Stimulated activated CD4-positive, alpha-beta T cell treated with anti-CD3 and anti-CD28 coated beads, Interleukin-4, amount 100 ng/mL, for 1 hour (primary cell): ENCODE results near the gene GYPC.
"Not testable (repeated sequence)": the region's sequence is repeated elsewhere in the genome, so short reads cannot be mapped to it uniquely, and the experiment has no call there.

Experiments used
- DNase-seq: peaks from one replicate; pipeline ENCODE4 v3.0.0-alpha.2; 2020

Gene GYPC, protein sequence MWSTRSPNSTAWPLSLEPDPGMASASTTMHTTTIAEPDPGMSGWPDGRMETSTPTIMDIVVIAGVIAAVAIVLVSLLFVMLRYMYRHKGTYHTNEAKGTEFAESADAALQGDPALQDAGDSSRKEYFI

GRCh38 chr2:126655500-126656430 lies at the start of gene GYPC:
GYPC (plus strand) TSS chr2:126656158; CDS start chr2:126656264, 106 bp downstream.
- peak; percentile 58 for DNase-seq

- no peak for DNase-seq
These were observed 41.3 kb upstream of the GYPC start for GRCh38 chr2:126614524-126615227.

DNA sequence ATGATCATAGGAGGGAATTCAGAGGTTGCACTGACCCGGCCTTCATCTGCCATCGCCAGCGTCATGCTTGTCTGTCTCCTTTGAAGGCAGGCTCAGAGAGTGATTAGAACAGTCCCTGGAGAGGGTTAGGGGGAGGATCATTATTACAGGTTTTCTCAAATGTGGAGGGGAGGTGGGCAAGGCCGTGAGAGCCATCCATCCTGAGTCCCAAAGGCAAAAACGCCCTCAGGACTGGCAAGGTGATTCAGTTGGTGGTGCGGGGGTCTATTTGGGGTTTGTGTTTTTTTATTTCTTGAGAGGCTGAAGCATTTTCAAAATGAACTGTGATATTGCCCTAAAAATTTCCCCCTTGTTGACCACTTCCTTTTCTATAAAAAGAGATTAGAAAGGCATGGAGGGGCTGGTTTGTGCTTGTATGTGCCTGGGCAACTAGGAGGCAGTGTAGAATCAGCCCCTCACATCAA lies 39.3 kb upstream of the GYPC start:
- no peak for DNase-seq

GRCh38 chr2:126620302-126620701 lies 35.7 kb upstream of the GYPC start:
- DNase-seq: no peak

DNA sequence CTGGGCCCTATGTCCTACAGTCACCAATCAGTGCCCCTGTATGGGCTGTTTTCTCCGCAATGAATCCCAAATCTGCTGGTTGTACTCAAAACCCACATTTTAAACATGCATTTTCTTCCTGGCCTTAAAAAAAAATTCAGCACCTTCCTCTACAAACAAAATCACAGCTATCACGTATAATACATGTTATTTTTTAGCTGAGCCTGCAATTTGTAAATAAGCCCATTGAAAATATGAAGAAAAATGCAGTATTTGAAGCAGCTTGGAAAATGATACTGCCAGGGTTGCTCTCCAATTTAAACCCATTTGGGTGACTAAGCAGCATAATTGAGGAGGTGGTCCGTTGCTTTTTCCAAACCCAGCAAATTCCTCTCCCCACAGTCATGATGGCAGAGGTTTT lies 33.0 kb upstream of the GYPC start:
- DNase-seq: no peak

DNA sequence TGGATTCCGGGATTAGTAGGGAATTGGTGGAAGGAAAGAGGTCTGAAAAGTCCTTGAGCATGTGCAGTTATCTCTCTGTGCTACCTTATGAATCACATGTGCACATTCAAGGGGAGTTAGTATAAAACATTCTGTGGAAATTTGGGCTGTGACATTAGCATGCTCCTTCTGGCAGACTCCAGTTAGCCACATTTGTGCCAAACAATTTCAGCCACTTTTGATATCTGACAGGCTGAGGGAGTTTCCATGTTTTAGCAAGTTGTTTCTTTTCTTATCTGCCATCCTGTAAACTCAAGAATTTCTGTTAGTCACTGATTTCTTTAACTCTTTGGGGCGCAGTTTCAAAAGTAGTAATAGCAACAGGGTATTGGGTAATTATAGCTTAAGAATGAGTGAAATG lies 28.3 kb upstream of the GYPC start:
- no peak for DNase-seq

DNA sequence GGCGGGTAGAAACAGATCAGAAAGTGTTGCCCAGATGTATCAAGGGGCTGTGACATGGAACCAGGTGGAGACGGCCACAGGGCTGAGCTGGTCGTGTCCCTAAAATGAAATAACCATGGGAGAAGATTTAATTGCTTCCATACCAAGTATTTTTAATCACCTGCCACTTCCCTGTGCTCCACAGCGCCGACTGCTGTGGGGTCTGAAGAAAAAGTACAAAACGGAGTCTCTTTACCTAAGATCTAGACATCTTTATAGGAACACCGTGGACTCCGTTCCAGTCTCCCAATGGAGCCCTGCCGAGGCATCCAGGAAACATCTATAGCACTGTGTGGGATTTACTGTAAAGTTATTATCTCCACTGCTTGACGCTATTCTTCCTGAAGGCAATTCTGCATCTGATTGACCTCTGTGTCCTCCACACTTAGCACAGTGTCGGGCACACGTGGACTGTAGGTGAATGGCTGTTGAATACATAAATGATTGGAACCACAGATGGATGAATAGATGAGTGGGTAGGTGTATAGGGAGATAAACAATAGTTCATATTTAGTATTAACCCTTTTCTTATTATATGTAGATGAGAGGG lies 21.6 kb upstream of the GYPC start:
- peak; percentile 33 for DNase-seq

- DNase-seq: no peak
These were observed 20.7 kb upstream of the GYPC start for GRCh38 chr2:126635281-126635680.

DNA sequence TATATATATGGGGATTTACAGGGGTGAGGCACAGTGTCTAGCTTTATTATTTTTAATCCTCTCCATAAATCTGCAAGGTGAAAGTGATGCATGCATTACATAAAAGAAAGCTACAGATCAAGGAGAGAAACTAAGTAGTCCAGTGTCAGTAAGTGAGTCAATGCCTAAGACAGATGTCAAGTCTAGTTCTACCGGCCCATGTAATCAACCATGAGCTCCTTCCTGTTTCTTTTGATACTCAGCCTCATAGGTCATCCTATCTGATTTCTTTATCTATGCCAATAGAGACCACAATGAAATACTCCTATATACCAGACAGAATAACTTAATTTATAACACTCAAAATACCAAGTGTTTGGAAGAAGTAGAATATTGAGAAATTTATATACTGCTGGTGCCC lies 20.2 kb upstream of the GYPC start:
- DNase-seq: no peak

- no peak for DNase-seq
These were observed 18.6 kb upstream of the GYPC start for GRCh38 chr2:126637386-126637785.

GRCh38 chr2:126638746-126639145 lies 17.2 kb upstream of the GYPC start:
- no peak for DNase-seq

DNA sequence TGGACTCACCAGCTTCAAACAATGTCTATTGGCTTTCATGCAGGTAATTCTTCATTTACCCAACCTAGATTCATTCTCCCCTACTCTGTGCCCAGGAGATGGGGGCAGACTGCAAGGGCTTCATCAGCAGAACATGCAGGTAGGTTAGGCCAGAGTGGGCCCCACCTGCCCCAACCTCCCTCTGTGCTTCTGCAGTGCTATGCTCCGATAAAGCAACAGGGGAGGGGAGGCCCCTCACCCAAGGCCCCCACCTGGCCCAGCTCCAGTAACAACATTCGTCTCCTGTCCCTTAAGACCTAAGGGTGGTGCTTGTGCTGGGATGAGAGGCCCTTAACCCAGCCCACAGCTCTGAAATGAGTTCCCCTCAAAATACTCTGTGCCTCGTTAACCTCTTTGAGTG lies 16.7 kb upstream of the GYPC start:
- no peak for DNase-seq

- DNase-seq: not testable (repeated sequence)
These were observed 14.7 kb upstream of the GYPC start for GRCh38 chr2:126641294-126641693.

DNA sequence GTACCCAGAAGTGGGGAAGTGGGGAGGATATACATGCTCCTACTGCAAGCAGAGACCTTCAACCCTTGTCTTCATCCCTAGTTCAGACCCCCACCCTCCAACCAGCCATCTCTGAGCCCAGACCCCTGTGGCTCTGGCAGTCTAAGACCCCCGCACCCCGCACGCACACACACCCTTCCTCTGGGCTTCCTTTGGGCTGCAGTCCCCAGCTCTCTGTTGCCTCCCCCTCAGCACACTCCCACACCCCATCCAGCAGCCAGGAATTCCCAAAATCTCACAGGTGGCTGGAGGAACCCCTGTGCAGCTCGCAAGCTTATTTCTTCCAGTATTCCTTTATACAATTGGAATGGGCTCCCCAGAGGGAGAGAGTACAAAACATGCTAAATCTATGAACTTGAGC lies 13.9 kb upstream of the GYPC start:
- DNase-seq: no peak

- no peak for DNase-seq
These were observed 12.5 kb upstream of the GYPC start for GRCh38 chr2:126643431-126643830.

DNA sequence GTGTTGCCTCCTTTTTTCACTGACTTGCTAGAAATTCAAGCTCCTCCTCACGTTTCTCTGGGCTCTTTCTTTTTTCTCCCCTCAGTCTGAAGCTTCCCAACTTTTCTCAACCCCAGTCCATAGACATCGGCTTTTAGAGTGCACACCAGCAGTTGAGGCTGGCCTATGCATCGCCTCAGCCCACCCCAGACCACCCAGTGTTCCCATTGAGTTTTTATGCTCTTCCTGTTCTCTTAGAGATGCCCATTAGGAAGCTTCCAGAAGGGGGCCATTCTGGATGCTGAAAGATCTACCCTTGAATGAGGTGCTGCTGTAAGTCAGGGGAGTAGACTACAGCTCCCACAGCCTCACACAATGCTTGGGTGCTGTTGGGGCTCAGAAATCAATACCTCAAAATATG lies 12.0 kb upstream of the GYPC start:
- DNase-seq: no peak

GRCh38 chr2:126644630-126645191 lies 11.2 kb upstream of the GYPC start:
- DNase-seq: no peak

- no peak for DNase-seq
These were observed 10.7 kb upstream of the GYPC start for GRCh38 chr2:126645211-126645618.

- no peak for DNase-seq
These were observed 9.9 kb upstream of the GYPC start for GRCh38 chr2:126646026-126646425.

GRCh38 chr2:126647714-126648344 lies 8.1 kb upstream of the GYPC start:
- not testable (repeated sequence) for DNase-seq

GRCh38 chr2:126648345-126648786 lies 7.6 kb upstream of the GYPC start:
- DNase-seq: not testable (repeated sequence)

DNA sequence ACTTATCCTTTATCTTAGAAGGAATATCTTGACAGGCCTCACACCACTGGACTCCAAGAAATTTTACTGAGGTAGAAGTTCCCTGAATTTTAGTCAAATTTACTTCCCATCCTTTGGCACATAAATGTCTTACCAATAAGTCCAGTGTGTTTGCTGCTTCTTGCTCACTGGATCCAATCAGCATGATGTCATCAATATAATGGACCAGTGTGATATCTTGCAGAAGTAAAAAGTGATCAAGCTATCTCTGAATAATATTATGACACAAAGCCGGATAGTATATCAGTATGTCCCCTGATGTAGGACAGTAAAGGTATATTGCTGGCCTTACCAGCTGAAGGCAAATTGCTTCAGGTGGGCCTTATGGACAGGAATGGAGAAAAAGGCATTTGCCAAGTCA lies 6.9 kb upstream of the GYPC start:
- no peak for DNase-seq
